ENCODE results near the gene LRRC10B.

LRRC10B gene

GRCh38 chr11:61531044-61531443 is 22.5 kb downstream of the LRRC10B start:
- DNase-seq (ENCODE audit: low spot score) = no peak

- DNase-seq (ENCODE audit: low spot score) = peak; percentile 19
These were observed 23.8 kb downstream of the LRRC10B start for GRCh38 chr11:61532134-61533038.

- no peak for DNase-seq (ENCODE audit: low spot score)
These were observed 24.5 kb downstream of the LRRC10B start for GRCh38 chr11:61533039-61533375.

GRCh38 chr11:61533401-61533800 is 24.9 kb downstream of the LRRC10B start:
- DNase-seq (ENCODE audit: low spot score) = no peak

GRCh38 chr11:61534025-61534932 is 25.7 kb downstream of the LRRC10B start:
- DNase-seq (ENCODE audit: low spot score) = no peak

- DNase-seq (ENCODE audit: low spot score) = no peak
These were observed 26.6 kb downstream of the LRRC10B start for GRCh38 chr11:61534933-61535839.

- DNase-seq (ENCODE audit: low spot score) = no peak
These were observed 27.6 kb downstream of the LRRC10B start for GRCh38 chr11:61535998-61536675.

- DNase-seq (ENCODE audit: low spot score) = no peak
These were observed 28.2 kb downstream of the LRRC10B start for GRCh38 chr11:61536676-61537270.

GRCh38 chr11:61537326-61537725 is 28.8 kb downstream of the LRRC10B start:
- no peak for DNase-seq (ENCODE audit: low spot score)

- no peak for DNase-seq (ENCODE audit: low spot score)
These were observed 30.1 kb downstream of the LRRC10B start for GRCh38 chr11:61538636-61538961.

GRCh38 chr11:61539006-61539405 is 30.5 kb downstream of the LRRC10B start:
- DNase-seq (ENCODE audit: low spot score) = no peak

- DNase-seq (ENCODE audit: low spot score) = no peak
These were observed 31.3 kb downstream of the LRRC10B start for GRCh38 chr11:61539831-61540357.

GRCh38 chr11:61540528-61540927 is 32.0 kb downstream of the LRRC10B start:
- DNase-seq (ENCODE audit: low spot score) = no peak

- DNase-seq (ENCODE audit: low spot score) = no peak
These were observed 33.0 kb downstream of the LRRC10B start for GRCh38 chr11:61541598-61541997.

- no peak for DNase-seq (ENCODE audit: low spot score)
These were observed 33.5 kb downstream of the LRRC10B start for GRCh38 chr11:61542024-61542461.

- DNase-seq (ENCODE audit: low spot score) = no peak
These were observed 34.2 kb downstream of the LRRC10B start for GRCh38 chr11:61542705-61543104.

GRCh38 chr11:61543606-61544306 is 35.2 kb downstream of the LRRC10B start:
- DNase-seq (ENCODE audit: low spot score) = no peak

- DNase-seq (ENCODE audit: low spot score) = no peak
These were observed 35.9 kb downstream of the LRRC10B start for GRCh38 chr11:61544466-61544865.

- DNase-seq (ENCODE audit: low spot score) = no peak
These were observed 36.8 kb downstream of the LRRC10B start for GRCh38 chr11:61545341-61545740.

- no peak for DNase-seq (ENCODE audit: low spot score)
These were observed 37.4 kb downstream of the LRRC10B start for GRCh38 chr11:61545921-61546320.
